ENCODE measurements around the gene UBXN2A. TPM values are rescaled to one million over a fixed set of nuclear protein-coding genes. Genes with fewer than 3 reads are reported as not detected.
"Not testable (repeated sequence)": the region's sequence is repeated elsewhere in the genome, so short reads cannot be mapped to it uniquely, and the experiment has no call there.

UBXN2A gene
- total RNA-seq, 2 experiments from 2014 or later = 11.8 to 12.8 TPM

DNA sequence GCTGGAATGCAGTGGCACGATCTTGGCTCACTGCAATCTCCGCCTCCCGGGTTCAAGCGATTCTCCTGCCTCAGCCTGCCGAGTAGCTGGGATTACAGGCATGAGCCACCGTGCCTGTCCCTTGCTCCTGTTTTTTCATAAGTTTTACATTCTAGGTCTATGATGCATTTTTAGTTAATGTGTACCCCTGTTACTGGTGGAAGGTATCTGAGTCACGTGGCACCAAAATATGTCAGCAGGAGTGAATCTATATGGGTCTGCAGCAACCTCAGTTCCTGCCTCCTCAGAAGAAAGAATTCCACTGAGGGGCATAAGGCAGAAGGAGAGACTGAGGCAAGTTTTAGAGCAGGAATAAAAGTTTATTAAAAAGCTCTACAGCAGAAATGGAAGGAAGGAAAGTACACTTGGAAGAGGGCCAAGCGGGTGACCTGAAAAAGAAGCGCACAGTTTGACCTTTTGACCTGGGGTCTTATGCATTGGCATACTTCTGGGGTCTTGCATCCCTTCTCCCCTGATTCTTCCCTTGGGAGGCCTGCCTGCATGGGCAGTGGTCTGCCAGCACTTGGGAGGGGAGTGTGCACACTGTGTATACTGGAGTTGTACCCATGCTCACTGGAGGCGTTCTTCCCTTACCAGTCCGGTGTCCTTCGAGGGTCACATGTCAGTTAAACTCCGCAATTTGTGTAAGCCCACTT is 68.6 kb downstream of the UBXN2A start:
- CTCF ChIA-PET = interaction anchor here (1.0 kb wide), 1 partner anchor 204 kb away, joined by 3 read pairs; no protein-coding TSS in a partner anchor
- POLR2A ChIA-PET = no interaction called here

DNA sequence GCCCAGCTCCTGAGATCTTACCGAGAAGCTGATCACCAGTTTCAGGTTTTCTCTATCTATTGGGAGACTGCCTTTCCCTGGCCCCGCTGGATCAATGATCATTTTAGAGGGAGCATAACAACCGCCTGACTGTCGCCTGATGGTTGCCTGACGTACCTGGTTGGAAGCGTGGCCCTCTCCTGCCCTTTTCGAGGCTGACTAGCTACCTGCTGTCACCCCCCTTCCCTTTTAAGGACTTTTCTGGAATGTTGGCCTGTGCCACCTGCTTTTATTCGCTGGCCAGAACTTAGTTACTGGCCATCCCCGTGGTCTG is 69.1 kb downstream of the UBXN2A start:
- ChIA-PET CTCF (interaction anchor here (1.0 kb wide), 1 partner anchor 204 kb away, joined by 3 read pairs; no protein-coding TSS in a partner anchor), POLR2A (no interaction called here)

DNA sequence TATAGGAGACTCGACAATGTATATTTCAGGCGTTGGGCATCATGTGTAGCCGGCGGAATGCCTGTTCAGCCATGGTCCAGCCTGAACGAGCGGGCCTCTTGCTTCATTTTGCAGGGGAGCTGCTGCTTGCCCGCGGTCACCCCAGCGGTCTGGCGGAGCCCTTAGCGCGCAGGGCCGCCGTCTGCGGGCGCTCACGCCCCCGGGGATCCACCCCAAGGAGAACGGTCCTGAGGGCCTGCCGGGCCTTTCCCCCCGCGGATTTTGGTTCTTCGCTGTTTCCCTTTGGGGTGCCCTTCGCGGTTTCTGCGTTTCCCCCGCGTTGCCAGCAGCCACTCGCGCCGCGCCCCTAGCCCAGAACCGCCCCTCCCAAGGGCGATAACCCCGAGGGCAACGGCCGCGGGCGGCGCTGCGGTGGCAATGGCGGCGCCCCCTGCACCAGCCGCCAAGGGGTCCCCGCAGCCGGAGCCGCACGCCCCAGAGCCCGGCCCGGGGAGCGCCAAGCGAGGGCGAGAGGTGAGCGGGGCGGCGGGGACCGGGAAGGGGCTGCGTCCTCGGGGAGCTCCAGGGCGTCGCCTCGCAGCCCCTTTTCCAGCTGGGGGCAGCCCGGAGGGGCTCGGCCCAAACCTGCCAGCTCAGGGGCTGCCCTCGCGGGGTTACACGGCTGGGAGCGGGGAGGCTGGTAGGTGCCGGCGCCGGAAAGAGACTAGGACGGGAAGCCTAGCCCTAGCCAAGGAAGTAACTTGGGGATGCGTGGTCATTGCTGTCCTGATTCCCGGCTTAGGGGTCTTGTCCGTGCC is 69.6 kb downstream of the UBXN2A start, which contains the start of gene MFSD2B:
MFSD2B (plus strand) TSS at position 406 of the 797 bp plus-strand sequence; CDS start at position 418, 12 bp downstream.
- ChIA-PET POLR2A (no interaction called here), CTCF (interaction anchor here (1.0 kb wide), 1 partner anchor 203 kb away, joined by 3 read pairs; no protein-coding TSS in a partner anchor)

DNA sequence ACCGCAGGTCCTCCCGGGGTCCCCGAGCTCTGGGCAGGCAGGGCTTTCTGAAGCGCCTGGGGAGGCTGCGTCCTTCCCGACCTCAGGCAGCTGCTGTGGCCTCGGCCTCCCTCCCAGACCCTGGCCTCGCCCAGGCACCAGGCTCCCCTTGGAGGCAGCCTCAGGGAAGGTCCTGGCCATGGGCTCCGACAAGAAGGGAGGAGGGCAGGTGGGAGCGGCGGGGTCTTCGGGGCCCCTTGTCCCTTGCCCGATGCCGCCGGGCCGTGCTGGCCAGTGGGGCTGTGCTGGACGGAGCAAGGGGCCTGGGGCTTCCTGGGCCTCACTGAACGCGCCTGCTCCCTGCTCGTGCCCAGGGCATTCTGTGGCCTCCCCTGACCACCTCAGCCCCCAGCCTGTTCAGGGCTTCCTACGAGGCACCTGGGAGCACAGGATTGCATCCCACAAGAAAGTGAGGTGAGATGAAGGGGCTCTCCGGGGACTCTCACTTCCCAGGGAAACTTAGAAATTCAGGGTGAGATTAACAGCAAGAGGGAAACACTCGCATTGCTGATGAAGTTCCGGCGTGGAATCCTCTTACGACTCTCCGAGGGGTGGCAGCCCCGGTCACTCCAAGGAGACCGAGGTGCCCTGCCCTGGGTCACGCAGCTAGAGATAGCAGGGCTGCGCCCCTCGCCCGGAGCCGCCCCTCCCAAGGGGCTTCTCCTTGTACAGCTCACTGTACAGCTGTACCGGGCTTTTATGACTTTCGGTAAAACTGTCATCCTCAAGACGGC is 70.4 kb downstream of the UBXN2A start:
- ChIA-PET CTCF (interaction anchor here (0.9 kb wide), 1 partner anchor 73 kb away, joined by 3 read pairs; no protein-coding TSS in a partner anchor), POLR2A (no interaction called here)

DNA sequence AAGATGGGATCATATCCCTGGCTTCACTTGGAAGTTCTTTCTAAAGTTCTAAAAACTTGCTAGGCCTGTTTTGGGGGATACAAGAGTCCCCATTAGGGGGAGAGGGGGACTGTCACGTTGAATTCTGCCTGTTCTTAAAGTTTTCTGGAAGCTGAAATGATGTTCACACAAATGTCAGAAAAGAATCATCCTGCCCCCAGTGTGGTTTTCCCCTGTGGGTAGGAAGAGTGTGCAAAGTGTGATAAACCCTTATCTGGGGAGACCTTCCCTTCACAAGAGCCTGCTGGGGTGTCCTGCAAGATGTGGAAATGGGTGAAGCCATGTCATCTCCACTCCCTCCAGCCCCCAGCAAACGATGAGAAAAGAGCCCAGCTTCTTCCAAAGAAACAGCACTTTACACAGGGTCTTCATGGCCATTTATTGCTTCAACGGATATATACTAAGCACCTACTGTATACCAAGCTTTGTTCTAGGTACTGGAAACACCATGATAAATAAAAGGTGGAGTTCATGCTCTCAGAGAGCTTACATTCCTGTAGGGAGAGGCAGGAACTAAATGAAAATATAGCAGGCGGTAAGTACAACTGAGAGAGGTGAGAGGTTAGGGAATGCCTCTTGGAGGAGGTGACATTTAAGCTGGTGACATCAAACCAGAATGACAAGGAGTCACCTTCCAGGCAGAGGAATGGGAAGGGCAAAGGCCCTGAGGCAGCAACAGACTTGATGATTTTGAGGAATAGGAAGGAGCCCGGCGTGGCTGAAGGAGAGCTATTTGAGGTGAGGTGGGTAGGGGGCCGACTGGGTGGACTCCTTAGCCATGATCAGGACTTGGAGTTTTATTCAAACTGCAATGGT is 71.2 kb downstream of the UBXN2A start:
- ChIA-PET POLR2A (no interaction called here), CTCF (interaction anchor here (0.9 kb wide), 1 partner anchor 73 kb away, joined by 3 read pairs; no protein-coding TSS in a partner anchor)

DNA sequence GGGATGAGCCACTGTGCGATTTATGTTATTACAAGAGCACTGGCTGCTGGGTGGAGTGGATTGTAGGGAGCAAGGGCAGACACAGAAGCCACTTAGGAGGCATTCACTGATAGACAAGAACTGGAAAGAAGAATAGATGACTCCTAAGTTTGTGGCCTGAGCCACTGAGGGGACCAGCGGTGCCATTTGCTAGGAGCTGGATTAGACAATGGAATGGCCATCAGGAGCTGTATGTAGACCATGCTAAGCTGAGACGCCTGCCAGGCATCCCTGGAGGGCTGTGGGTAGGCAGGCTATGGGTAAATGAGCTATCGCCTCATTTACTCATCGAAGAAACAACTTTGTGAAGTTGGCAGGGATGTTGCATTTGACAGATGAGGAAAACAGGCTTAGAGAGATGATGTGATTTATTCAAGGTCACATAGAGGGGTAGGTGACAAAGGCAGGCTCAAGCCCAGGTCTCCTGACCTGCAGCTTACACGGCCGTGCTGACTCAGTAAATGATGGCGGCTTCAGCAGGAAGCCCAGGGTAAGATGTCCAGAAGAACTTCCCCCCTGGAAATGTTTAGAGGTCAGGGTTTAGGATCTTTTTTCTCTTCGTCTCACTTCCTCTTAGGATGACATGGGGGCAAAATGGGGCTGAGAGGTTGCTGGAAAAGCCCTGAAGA is 72.4 kb downstream of the UBXN2A start:
- ChIA-PET CTCF (no interaction called here), POLR2A (no interaction called here)

DNA sequence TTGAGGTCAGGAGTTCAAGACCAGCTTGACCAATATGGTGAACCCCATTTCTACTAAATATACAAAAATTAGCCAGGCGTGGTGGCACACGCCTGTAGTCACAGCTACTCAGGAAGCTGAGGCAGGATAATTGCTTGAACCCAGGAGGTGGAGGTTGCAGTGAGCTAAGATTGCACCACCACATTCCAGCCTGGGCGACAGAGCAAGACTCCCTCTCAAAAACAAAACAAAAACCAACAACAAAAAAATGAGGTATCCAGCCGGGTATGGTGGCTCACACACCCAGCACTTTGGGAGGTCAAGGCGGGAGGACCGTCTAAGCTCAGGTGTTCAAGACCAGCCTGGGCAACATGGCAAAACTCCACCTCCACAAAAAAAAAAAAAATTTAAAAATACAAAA is 74.6 kb downstream of the UBXN2A start:
- CTCF ChIA-PET = interaction anchor here (0.6 kb wide), 1 partner anchor 17 kb away, joined by 3 read pairs; no protein-coding TSS in a partner anchor
- POLR2A ChIA-PET = not testable (repeated sequence)

DNA sequence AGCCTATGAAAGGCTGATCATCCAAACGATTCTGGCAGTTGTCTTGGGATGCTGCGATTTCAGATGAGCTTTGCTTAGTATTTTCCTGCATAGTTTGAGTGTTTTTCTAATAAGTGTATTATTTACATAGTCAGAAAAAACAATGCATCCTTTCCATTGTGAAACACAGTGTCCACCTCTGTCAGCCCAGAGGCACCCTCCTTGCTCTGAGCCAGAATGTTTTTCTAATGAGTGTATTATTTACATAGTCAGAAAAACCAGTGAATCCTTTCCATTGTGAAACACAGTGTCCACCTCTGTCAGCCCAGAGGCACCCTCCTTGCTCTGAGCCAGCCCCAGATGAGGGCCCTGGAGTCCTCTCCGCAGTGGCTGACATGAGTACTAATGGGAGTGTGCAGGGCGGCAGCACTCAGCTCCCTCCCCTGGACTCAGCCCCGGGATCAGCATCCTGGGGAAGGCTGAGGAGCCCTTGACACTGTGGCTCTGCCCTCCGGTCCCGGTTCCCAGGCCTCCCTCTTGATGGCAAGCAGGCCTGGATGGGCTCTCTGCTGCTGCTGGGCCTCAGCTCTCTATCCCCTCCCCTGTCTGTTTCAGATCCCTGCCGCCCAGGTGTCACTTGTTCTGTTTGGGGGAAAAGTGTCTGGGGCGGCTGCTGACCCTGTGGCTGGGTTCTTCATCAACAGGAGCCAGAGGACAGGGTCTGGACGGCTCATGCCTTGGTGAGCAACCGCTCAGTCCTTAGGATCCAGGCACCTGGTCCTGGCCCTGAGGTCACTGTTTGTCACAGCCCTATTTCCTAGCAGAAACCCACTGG is 75.5 kb downstream of the UBXN2A start:
- POLR2A ChIA-PET = no interaction called here
- CTCF ChIA-PET = no interaction called here

DNA sequence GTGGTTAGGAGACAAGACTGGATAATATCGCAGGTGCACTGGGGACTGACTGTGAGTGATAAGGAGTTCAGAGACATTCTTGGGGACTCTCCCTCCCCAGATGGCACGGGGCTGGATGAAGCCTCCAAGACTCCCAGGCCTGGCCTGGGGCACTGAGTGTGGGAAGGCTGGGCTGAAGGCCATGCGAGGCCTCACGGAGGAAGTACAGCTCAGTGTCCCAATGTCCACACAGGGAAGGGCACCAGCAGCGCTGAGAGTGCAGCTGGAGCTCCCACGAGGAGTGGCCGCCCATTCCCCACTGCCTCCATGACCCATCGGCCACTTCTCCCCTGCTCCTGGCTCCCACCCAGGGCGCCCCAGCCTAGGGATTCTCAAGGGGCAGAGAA is 76.1 kb downstream of the UBXN2A start:
- ChIA-PET POLR2A (no interaction called here), CTCF (no interaction called here)

DNA sequence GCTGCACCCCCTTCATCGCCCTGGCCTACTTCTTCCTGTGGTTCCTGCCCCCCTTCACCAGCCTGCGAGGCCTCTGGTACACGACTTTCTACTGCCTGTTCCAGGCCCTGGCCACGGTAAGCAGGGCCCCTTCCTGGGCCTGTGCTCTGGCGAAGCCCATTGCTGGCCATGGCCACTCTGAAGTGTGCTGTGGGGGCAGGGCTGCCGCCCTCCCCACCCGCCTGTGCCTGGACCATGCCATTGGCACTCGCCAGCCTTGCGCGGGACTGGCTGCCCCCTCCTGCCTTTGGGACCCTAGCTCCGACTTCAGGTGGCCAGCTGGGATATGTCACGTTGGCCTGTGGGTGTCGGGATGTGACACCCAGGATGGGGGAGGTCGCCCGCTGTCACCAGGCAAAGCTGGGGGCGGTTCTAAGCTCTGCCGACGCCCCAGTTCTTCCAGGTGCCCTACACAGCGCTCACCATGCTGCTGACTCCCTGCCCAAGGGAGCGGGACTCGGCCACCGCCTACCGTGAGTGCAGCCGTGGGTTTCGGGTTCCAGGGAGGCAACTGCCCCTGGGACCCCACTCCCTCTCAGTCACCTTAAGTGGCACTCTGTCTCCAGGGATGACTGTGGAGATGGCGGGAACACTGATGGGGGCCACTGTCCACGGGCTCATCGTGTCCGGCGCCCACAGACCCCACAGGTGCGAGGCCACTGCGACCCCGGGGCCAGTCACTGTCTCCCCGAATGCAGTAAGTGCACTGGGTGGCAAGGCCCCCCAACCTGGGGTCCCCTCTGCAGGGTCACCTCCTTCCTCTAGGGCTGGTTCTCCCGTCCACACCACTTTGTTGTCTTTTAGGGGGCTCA is 76.8 kb downstream of the UBXN2A start:
- CTCF ChIA-PET = no interaction called here
- POLR2A ChIA-PET = no interaction called here

DNA sequence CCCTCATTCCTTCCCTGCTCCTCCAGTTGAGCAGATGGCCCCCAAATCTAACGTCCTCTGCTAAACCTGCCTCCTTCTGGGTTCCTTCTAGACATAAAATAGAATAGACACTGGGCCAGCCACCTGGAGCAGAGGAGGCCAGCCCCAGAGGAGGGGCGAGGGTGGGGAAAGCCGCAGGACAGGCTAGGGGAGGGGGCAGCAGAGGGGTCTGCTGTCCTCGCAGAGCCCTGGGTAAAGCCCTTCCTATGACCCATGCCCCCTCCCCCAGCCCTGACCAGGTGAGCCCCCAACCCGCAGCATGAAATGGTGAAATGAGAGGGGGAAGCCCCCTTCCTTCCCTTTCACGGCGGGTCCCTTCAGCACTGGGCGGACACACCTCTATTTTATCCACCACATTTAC is 77.4 kb downstream of the UBXN2A start:
- POLR2A ChIA-PET = no interaction called here
- CTCF ChIA-PET = no interaction called here

DNA sequence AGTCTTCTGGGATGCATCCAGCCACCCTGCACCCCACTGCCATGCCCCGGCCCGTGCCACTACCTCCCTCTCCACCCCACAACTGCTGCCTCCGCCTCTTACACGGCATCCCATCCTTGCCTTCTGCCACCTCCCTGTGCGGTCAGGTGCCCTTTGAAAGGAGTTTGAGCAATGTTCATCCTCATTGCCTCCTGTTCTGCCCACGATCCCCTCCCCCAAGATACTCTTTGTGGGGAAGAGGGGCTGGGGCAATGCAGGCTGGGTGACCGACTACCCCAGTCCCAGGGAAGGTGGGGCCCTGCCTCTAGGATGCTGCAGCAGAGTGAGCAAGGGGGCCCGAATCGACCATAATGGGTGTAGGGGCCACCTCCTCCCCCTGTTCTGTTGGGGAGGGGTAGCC is 78.0 kb downstream of the UBXN2A start:
- ChIA-PET POLR2A (no interaction called here), CTCF (no interaction called here)

DNA sequence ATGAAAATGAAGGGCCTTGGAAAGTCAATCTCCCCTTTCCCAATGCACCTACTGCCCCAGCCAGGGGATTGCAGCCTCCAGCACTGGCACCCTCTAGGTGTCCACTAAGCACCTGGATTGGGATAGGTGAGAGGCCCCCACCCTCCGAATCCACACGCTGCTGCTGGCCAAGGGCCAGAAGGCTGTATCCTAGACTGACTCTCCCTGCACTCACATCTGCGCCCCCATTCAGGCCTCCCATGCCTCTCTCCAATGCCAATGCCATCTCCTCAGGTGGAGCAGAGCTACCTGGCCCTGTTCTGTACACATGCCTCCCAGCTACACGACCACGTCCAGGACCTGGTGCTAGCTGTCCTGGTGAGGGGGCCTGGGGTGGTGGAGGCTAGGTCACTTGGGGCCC is 79.5 kb downstream of the UBXN2A start:
- CTCF ChIA-PET = interaction anchor here (0.6 kb wide), 1 partner anchor 93 kb away, joined by 3 read pairs; the partner anchor contains the start of gene ATAD2B
- POLR2A ChIA-PET = no interaction called here

DNA sequence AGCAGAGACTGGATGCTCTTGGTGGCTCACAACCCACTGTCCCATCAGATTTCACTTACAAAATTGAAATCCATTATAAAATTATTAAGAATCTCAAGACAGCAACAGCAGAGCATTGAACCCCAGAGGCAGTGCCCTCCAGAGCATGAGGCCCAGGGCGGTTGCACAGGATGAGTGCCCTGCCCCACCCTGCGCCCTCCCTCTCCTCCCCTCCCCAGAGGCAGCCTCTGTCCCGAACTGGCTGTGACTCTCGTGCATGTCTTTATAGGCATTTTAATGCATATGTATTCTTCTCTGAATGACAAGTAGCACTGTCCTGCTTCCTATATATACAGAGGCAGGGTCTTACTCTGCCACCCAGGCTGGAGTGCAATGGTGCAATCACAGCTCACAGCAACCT is 80.0 kb downstream of the UBXN2A start:
- CTCF ChIA-PET = no interaction called here
- POLR2A ChIA-PET = no interaction called here

DNA sequence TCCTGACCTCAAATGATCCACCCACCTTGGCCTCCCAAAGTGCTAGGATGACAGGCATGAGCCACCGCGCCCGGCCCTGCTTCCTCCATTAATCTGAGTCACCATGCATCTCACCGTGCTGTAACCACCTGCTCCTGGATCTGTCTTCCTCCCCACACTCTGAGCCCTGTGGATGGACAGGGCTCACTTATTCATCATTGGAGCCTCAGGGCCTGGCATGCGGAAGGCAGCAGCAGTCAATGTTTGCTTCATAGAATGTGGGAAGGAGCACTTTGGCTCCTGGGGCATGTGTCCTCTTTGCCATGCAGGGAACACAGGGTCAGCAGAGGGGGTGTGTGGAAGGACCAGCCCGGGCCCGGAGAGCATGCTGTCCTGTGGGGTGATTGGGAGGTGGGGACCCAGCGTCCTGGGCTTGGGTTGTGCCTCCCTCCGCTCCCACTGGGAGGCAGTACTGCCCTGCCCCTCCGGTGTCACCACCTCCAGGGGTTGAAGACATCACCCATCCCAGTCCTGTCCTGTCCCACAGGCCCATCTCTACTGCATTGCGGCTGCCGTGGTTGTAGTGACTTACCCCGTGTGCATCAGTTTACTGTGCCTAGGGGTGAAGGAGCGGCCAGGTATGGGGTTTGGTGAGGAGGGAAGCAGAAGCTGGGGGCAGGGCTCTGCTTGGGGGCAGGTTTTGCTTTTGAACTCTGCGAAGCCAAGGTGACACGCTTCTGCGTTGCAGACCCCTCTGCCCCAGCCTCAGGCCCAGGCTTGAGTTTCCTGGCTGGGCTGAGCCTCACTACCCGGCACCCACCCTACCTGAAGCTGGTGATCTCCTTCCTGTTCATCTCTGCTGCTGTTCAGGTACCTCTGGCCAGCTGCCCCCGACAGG is 81.1 kb downstream of the UBXN2A start:
- ChIA-PET POLR2A (no interaction called here), CTCF (no interaction called here)

DNA sequence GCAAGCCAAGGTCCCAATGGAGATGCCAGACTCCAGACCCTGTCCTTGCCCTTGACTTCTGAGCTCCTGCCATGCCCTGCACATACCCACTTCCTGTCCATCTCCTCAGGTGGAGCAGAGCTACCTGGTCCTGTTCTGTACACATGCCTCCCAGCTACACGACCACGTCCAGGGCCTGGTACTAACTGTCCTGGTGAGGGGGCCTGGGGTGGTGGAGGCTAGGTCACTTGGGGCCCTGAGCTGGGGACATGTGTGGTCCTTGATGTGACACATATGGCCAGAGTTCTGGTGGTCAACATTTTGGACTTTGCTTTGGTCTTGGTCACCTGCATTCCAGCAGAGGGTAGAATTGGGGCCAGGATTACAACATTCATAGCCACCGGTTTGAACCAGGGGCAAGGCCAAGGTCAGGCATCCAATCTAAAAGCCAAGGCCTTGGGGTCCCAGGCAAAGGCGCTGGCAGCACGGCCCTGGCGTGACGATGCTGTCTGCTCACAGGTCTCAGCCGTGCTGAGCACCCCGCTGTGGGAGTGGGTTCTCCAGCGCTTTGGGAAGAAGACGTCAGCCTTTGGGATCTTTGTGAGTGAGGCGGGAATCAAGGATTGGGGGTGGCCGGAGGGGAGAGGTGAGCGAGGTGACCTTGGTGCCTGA is 82.2 kb downstream of the UBXN2A start:
- ChIA-PET CTCF (no interaction called here), POLR2A (no interaction called here)
